Naive thymus-derived CD8-positive, alpha-beta T cell (primary cell): ENCODE data around the gene OBSL1. TPM values are rescaled to one million over a fixed set of nuclear protein-coding genes. Genes with fewer than 3 reads are reported as not detected.

ENCODE experiments used
- ATAC-seq, 2 donors: fragments of 150-1000 bp; cut with Tn5 transposase in 1 of 2; sonication (Bioruptor Pico), chemical (Tn5 transposase) in 1 of 2; 1 replicate in 1 of 2; 2 replicates in 1 of 2; pipeline ENCODE4 v1.10.0; 2021; ENCODE audit warnings: mild to moderate bottlenecking in 2 of 2, moderate library complexity in 2 of 2
- POLR2A ChIA-PET: fragments of 350-600 bp; sonication (Branson Sonifier 250); formaldehyde crosslinking; loops from one replicate; lab custom pipeline; 2021; ENCODE audit warnings: antibody characterized with exemption; lab: Charles Lee
- DNase-seq, 10 donors: peaks; one replicate each; pipeline versions ENCODE4 v3.0.0 to v3.0.0-alpha.2; 2020 to 2022
- H3K27ac Mint-ChIP-seq, 10 donors: one replicate each; pipeline ENCODE4 v1.8.0; 2020 to 2022; ENCODE audit warnings: mild to moderate bottlenecking in 10 of 10, mixed read lengths in 10 of 10, moderate library complexity in 4 of 10, inconsistent platforms in 1 of 10
- H3K27me3 Mint-ChIP-seq, 5 donors: one replicate each; pipeline ENCODE4 v1.8.0; 2021 to 2022; ENCODE audit warnings: mixed read lengths in 5 of 5
- H3K36me3 Mint-ChIP-seq, 3 donors: one replicate each; pipeline ENCODE4 v1.8.0; 2020 to 2022; ENCODE audit warnings: mixed read lengths in 3 of 3, mild to moderate bottlenecking in 2 of 3, inconsistent platforms in 1 of 3
- H3K4me1 Mint-ChIP-seq, 4 donors: one replicate each; pipeline ENCODE4 v1.8.0; 2021 to 2022; ENCODE audit warnings: mixed read lengths in 4 of 4
- H3K4me3 Mint-ChIP-seq, 10 donors: one replicate each; pipeline ENCODE4 v1.8.0; 2020 to 2022; ENCODE audit warnings: mild to moderate bottlenecking in 10 of 10, mixed read lengths in 10 of 10, moderate library complexity in 6 of 10, inconsistent platforms in 1 of 10
- H3K9me3 Mint-ChIP-seq, 9 donors: one replicate each; pipeline ENCODE4 v1.8.0; 2020 to 2022; ENCODE audit warnings: mixed read lengths in 9 of 9, mild to moderate bottlenecking in 3 of 9, inconsistent platforms in 1 of 9, moderate library complexity in 1 of 9
- polyA plus RNA-seq, 3 donors: library from polyadenylated mRNA; unstranded; fragments of 300-500 nt; fragmentation: Illumina TruSeq; gene quantifications; one replicate each; pipeline ENCODE4 v1.2.3, GENCODE V29; 2021
- total RNA-seq, 8 experiments: library from RNA in 2 of 8; stranded (reverse) in 2 of 8; gene quantifications; one replicate each; pipeline ENCODE4 v1.2.3 and lab custom pipeline; 2021 to 2026

Gene OBSL1
- total and polyA plus RNA-seq, 5 experiments from 2014 or later = 0.96 to 1.1 TPM; not detected in 3

DNA sequence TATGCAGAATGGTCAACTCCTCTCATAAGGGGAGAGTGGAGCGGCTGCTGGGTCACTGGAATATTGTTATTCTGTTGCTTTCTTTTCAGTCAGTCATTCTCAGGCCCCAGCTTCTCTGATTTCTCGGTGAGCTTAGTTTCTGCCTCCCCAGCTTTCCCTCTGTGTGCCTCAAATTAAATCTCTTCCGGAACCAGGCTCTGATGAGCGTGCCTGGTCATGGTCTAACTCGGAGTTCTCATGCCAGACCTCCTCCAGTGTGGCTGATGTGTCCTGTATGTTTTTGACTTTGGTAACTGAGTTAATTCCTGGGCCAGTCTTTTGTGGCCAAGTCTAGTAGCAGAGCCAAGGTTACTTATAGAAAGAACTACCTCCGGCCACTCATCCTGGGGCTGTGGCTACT, 21.4 kb upstream of the OBSL1 start:
- peaks cover 0 to 14% (median 14%) of the 10 kb centered on the region in 5 donors for H3K27me3 Mint-ChIP-seq

GRCh38 chr2:219591091-219591490, 19.8 kb upstream of the OBSL1 start:
- H3K36me3 Mint-ChIP-seq = no peaks in the 10 kb centered on the region
- no peak for ATAC-seq
- no peak overlapping the region for H3K27ac Mint-ChIP-seq
- H3K4me3 Mint-ChIP-seq = no peak overlapping the region
- peaks cover 0 to 2% (median 0%) of the 10 kb centered on the region in 9 donors for H3K9me3 Mint-ChIP-seq
- DNase-seq = no peak
- POLR2A ChIA-PET = interaction anchor here (0.7 kb wide), 1 partner anchor 12 kb away, joined by 4 read pairs; no protein-coding TSS in a partner anchor
- peaks cover under 1 to 18% (median 15%) of the 10 kb centered on the region in 5 donors for H3K27me3 Mint-ChIP-seq
- peaks cover 0 to 2% (median 0%) of the 10 kb centered on the region in 4 donors for H3K4me1 Mint-ChIP-seq

More for the DNA sequence above, 21.4 kb upstream of the OBSL1 start:
- POLR2A ChIA-PET = no interaction called here
- Mint-ChIP-seq H3K4me1 (peaks cover 2 to 8% (median 4%) of the 10 kb centered on the region in 4 donors), H3K27ac (peak overlapping the region in 1 of 10 donors; percentile 54), H3K4me3 (no peak overlapping the region), H3K9me3 (peaks cover 0 to 2% (median 0%) of the 10 kb centered on the region in 9 donors), H3K36me3 (no peaks in the 10 kb centered on the region)
- no peak for ATAC-seq
- no peak for DNase-seq

GRCh38 chr2:219581346-219581745, 10.0 kb upstream of the OBSL1 start:
- no peaks in the 10 kb centered on the region for H3K36me3 Mint-ChIP-seq
- ATAC-seq (no peak), DNase-seq (no peak)
- peaks cover 0 to 2% (median 0%) of the 10 kb centered on the region in 9 donors for H3K9me3 Mint-ChIP-seq
- no peaks in the 10 kb centered on the region for H3K4me1 Mint-ChIP-seq
- no peak overlapping the region for H3K4me3 Mint-ChIP-seq
- POLR2A ChIA-PET = no interaction called here
- H3K27ac Mint-ChIP-seq = no peak overlapping the region
- peaks cover 8 to 21% (median 15%) of the 10 kb centered on the region in 5 donors for H3K27me3 Mint-ChIP-seq

GRCh38 chr2:219578811-219579613, 7.7 kb upstream of the OBSL1 start:
- Mint-ChIP-seq H3K9me3 (no peaks in the 10 kb centered on the region), H3K27ac (no peak overlapping the region), H3K36me3 (no peaks in the 10 kb centered on the region), H3K27me3 (peaks cover 10 to 31% (median 17%) of the 10 kb centered on the region in 5 donors), H3K4me3 (no peak overlapping the region), H3K4me1 (no peaks in the 10 kb centered on the region)
- POLR2A ChIA-PET = interaction anchor here (0.5 kb wide), 1 partner anchor 12 kb away, joined by 4 read pairs; no protein-coding TSS in a partner anchor
- ATAC-seq = no peak
- no peak for DNase-seq

DNA sequence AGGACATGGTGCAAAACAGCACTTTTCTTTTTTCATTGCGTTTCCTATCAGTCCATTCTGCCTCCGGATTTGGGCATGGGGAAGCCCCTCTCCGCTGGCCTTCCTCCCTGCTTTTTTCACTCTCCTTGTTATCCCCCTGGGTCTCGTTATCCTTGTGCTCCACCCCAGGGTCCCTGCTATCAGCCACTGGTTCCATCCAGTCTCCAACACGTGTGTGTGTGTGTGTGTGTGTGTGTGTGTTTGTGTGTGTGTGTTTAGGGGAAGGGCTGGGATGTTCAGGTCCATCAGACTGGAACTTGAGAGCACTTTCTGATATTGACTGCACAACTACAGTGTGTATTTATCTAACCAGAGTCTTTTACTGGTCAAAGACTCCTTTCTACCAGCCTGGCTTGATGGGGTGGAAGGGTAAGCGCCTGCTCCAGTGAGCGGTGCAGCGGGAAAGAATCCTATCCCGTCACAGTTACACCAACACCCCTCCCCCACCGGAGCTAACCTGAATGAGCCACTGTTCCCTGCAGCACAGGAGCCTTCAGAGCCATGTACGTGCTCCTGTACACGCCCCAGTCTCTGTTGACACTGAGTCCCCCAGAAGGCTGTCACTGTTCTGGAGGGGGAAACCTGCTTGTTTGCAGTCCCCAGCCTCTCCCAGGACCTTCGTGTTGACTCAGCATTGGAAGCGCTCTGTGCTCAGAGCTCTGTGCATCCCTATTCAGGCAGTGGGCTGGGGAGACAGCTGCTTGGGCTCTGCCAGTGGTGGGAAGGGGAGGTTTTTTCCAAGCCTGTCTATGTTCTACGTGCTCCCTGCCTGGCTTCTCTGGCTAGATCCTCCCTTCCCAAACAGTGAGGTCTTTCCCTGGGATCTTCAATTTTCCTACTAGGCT, 5.4 kb upstream of the OBSL1 start:
- ATAC-seq (no peak), DNase-seq (no peak)
- H3K27ac Mint-ChIP-seq = no peak overlapping the region
- H3K36me3 Mint-ChIP-seq = no peaks in the 10 kb centered on the region
- no peak overlapping the region for H3K4me3 Mint-ChIP-seq
- H3K4me1 Mint-ChIP-seq = peaks cover 0 to 1% (median under 1%) of the 10 kb centered on the region in 4 donors
- H3K27me3 Mint-ChIP-seq = peaks cover 17 to 50% (median 28%) of the 10 kb centered on the region in 5 donors
- POLR2A ChIA-PET = no interaction called here
- H3K9me3 Mint-ChIP-seq = no peaks in the 10 kb centered on the region

GRCh38 chr2:219575566-219576504, 4.5 kb upstream of the OBSL1 start:
- no peaks in the 10 kb centered on the region for H3K9me3 Mint-ChIP-seq
- POLR2A ChIA-PET = no interaction called here
- H3K4me1 Mint-ChIP-seq = peaks cover 0 to 2% (median under 1%) of the 10 kb centered on the region in 4 donors
- H3K4me3 Mint-ChIP-seq = no peak overlapping the region
- H3K27ac Mint-ChIP-seq = no peak overlapping the region
- H3K36me3 Mint-ChIP-seq = no peaks in the 10 kb centered on the region
- peaks cover 18 to 55% (median 30%) of the 10 kb centered on the region in 5 donors for H3K27me3 Mint-ChIP-seq
- DNase-seq (no peak), ATAC-seq (no peak)

- ATAC-seq = no peak
- H3K36me3 Mint-ChIP-seq = no peaks in the 10 kb centered on the region
- H3K27me3 Mint-ChIP-seq = peaks cover 19 to 60% (median 31%) of the 10 kb centered on the region in 5 donors
- H3K27ac Mint-ChIP-seq = no peak overlapping the region
- POLR2A ChIA-PET = no interaction called here
- no peak overlapping the region for H3K4me3 Mint-ChIP-seq
- DNase-seq = no peak
- peaks cover 0 to 2% (median under 1%) of the 10 kb centered on the region in 4 donors for H3K4me1 Mint-ChIP-seq
- no peaks in the 10 kb centered on the region for H3K9me3 Mint-ChIP-seq
These were observed 3.4 kb upstream of the OBSL1 start for GRCh38 chr2:219574484-219575311.

- POLR2A ChIA-PET = no interaction called here
- H3K4me1 Mint-ChIP-seq = peaks cover 0 to 2% (median under 1%) of the 10 kb centered on the region in 4 donors
- DNase-seq = no peak
- no peaks in the 10 kb centered on the region for H3K36me3 Mint-ChIP-seq
- H3K4me3 Mint-ChIP-seq = peak overlapping the region in 5 of 10 donors; percentile 7 to 46 (median 23)
- H3K9me3 Mint-ChIP-seq = no peaks in the 10 kb centered on the region
- no peak overlapping the region for H3K27ac Mint-ChIP-seq
- peaks cover 22 to 73% (median 35%) of the 10 kb centered on the region in 5 donors for H3K27me3 Mint-ChIP-seq
- ATAC-seq = no peak
These were observed 1.8 kb upstream of the OBSL1 start for GRCh38 chr2:219573166-219573565.

DNA sequence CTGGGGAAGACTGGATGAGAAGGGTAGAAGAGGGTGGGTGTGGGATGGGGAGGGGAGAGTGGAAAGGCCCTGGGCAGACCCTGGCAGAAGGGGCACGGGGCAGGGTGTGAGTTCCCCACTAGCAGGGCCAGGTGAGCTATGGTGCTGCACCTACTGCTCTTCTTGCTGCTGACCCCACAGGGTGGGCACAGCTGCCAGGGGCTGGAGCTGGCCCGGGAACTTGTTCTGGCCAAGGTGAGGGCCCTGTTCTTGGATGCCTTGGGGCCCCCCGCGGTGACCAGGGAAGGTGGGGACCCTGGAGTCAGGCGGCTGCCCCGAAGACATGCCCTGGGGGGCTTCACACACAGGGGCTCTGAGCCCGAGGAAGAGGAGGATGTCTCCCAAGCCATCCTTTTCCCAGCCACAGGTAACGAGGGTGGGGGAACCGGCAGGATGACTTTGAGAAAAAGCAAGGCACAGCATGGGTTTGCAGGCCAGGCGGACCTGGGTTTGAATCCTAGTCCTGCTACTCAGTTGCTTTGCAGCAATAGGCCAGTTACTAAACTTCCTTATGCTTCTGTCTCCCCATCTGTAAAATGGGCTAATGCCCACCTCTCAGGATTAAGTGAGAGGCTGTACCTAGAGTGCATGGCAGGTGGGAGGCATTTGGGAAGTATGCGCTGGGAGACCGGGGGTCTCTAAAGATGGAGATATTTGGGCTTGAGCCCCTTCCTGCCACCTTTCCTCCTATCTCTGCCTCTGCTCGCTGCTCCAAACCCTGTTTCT, 1.1 kb upstream of the OBSL1 start, which contains the start of gene INHA:
Gene INHA, plus strand, starts transcription at position 74 of the 765 bp plus-strand sequence. Its CDS starts 65 bp downstream, at position 139.
- Mint-ChIP-seq H3K27ac (peak within 1 kb of the TSS in 3 of 10 donors; percentile 19 to 46 (median 21)), H3K36me3 (no peaks in the 10 kb centered on the region), H3K4me1 (peaks cover 0 to 3% (median under 1%) of the 10 kb centered on the region in 4 donors), H3K4me3 (peak within 1 kb of the TSS; percentile 7 to 83 (median 34)), H3K27me3 (peaks cover 22 to 76% (median 41%) of the 10 kb centered on the region in 5 donors), H3K9me3 (no peaks in the 10 kb centered on the region)
- ATAC-seq (no peak), DNase-seq (no peak)
- POLR2A ChIA-PET = no interaction called here

- ATAC-seq (peak; percentile 51 to 60), DNase-seq (no peak)
- Mint-ChIP-seq H3K9me3 (no peaks in the 10 kb centered on the region), H3K27me3 (peaks cover 20 to 62% (median 38%) of the 10 kb centered on the region in 5 donors), H3K36me3 (no peaks in the 10 kb centered on the region), H3K4me1 (peaks cover 0 to 3% (median under 1%) of the 10 kb centered on the region in 4 donors), H3K4me3 (peak overlapping the region in 3 of 10 donors; percentile 23 to 43 (median 33)), H3K27ac (no peak overlapping the region)
- POLR2A ChIA-PET = interaction anchor here (0.5 to 0.6 kb wide), 2 partner anchors 29 to 53 kb away, joined by 3 read pairs; no protein-coding TSS in a partner anchor
These were observed 422 bp downstream of the OBSL1 start for GRCh38 chr2:219570924-219571310.
